AG08396 (cell line): Measurements from ENCODE around the gene RAB11FIP4.

Experiments used
- DNase-seq: peaks from one replicate; pipeline ENCODE4 v3.0.0; 2012; ENCODE audit warnings: low spot score, mixed read lengths

RAB11FIP4 gene

DNA sequence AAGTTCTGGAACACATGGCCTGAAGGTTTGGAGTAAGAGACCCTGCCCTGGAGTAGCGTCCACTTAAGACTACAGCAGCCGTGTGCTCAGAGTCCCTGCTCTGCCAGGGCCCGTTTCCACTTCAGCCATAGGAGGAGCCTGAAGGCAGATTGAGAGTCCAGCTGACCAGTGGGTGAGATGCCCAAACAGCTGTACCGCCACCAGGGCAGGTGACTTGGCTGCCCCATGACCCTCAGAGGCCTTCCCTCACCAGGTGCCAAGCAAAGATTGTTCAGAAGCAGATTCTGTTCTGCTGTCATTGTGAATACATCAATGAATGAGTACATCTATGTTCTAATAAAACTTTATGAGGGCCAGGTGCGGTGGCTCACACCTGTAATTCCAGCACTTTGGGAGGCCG lies 178.8 kb downstream of the RAB11FIP4 start:
- no peak for DNase-seq

DNA sequence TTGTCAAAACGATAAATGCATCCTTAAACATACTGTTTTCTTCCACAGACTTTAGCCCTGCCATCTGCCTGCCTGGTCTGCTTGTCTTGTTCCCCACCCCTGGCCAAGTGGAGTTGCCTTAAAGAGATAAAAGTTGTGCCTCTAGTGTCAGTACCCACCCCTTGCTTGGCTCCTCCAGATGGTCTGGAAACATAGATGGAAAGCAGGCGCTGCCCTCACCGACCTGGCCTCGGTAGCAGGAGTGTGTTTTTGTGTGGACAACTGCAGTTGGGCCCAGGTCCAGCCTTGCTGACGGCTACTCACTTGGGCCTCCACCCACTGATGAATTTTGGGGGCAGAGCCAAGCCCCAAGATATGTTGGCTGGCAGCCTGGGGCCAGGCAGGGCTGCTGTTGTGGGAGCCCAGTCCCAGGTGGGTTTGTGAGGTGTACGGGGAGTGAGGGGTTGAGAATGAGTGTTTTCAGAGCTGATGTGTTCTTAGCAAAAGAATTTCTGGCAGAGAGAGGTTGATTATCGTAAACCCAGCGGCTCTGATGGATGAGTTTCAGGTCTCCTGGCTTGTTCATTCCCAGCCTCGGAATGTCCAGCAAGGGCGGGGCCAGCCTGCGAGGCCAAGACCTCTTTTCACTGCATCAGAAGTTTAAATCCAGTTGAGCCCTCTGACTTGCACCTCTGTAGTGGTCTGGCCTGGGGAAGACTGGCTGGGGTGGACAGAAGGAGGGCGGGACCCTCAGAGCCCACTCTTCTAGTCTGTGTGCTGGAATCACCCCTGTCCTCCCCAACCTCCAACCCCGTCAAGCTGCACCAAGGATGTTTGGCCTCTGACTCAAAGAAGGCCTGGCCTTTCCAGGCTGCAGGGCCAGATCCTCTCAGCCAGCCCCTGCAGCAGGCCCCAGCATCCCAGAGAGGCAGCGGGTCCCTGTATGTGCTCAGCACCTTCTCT lies 179.7 kb downstream of the RAB11FIP4 start:
- DNase-seq, result peak; percentile 87

DNA sequence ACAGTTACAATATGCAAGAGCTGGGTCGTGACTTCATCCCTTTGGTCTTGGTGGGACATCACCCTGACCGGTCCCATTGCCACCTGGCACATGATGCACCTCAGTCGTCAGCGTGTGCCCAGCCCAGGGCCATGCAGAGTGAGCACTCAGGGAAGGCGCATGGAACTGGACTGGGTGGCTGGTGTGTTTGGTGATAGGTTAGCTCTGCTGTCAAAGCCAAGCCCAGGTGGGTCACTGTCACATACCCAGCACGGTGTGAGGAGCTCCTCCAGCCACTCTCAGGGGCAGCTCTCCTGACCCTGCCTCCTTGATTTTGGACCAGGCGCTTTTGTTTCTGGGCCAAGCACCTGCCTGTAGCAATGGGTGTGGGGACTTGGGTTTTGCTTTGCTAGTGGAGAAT lies 180.9 kb downstream of the RAB11FIP4 start:
- no peak for DNase-seq

DNA sequence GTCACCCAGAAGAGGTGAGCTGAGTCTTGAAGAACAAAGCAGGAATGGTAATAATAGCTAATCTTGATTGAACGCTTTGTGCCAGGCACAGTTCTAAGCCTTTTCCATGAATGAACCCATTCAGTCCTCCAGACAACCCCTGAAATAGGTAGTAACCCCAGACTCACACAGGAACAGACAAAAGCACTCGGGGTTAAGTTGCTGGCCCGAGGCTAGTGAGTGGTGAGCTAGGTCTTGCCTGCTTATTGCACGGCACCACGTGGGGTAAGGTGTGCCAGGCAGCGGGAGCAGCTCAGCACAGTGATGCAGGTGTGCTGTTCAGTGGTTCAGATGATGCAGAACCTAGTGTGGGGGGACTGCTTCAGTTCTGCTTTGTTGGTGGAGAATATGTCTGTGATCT lies 181.6 kb downstream of the RAB11FIP4 start:
- DNase-seq, result no peak

DNA sequence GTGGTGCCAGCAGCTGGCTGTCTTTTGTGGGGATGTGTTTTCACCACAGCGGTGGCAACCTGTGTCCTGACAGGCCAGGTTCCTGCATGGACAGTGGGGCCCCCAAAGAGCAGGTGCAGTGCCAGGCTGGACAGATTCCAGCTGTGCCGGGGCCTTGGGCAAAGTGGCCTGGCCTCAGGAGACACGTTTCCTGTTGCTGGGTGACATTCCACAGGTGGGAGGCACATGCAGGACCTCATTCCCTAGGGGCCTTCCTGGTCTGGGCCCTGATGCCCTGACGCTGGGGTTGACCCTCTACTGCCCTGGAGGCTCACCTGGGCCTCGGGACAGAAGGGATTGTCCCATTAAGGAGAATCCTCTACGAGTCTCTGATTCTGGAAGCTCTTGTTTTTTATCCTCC lies 182.4 kb downstream of the RAB11FIP4 start:
- no peak for DNase-seq

DNA sequence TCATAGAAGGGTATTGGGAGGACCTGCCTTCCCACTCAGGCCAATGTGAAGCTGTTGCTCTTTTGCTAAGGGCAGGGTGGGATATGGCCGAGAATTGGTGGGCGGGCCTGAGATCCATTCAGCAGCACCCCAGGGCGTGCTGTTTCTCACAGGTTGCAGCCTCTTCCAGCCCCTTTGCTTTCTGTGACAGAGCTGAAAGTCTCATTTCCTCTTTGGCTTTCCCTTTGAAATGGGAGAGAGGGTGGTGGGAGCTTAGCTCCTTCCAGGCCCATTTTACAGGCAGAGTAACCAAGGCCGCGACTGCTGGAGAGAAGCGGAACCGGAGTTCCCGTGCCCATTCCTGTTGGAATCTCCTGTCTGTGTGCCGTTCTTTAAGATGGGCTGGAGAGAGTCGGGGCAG lies 183.0 kb downstream of the RAB11FIP4 start:
- DNase-seq, result no peak

DNA sequence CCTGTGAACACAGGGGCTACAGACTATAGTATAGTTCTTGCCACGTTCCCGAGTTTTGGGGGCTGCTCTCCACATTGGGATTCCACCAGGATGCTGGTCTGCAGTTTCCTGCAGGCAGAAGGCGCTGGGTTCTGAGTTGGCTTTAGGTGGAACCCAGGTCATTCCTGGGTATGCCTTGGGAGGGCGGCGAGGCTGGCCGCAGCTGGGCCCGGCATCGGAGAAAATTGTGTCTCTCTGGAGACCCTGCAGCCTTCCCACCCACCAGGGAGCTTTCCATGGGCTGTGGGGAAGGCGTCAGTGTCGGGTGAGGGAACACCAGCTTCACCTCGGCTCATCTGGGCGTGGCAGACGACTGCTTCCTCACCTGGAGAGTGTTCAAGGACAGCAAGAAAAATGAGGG lies 183.6 kb downstream of the RAB11FIP4 start:
- no peak for DNase-seq

DNA sequence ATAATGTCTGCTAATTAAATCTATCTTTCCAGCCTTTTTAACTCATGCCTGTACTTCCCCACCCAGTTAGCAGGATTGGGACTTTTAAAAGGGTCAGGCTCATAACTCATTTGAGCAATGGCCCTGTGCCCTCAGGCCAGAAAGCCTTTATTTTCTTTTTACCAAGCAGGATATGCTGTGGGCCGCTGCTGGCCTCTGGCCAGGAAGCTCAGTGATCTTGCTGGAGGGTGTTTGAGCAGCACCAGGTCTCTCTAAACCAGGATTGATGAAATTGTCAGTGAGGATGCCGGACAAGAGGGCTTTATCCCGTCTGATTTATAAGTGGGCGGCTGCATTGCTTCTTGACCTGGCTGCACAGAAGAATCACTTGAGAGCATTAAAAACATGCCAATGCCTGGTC lies 187.8 kb downstream of the RAB11FIP4 start:
- no peak for DNase-seq

DNA sequence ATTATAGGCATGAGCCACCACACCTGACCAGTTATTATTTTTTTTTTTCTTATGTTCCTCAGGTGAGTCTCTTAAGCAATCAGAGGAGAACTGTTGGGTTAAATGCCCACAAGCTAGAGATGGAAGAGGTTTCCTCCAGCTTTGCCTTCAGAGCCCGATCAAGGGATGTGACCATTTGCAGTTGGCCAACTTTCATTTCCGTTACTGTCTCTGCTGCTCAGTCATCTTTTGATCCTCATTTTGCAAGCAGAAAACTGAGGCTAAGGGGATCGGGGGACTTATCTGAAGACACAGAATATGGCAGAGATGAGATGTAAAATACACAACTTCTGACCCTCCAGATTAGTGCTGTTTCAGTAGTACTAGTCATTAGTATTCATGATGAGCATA lies 188.8 kb downstream of the RAB11FIP4 start:
- no peak for DNase-seq

DNA sequence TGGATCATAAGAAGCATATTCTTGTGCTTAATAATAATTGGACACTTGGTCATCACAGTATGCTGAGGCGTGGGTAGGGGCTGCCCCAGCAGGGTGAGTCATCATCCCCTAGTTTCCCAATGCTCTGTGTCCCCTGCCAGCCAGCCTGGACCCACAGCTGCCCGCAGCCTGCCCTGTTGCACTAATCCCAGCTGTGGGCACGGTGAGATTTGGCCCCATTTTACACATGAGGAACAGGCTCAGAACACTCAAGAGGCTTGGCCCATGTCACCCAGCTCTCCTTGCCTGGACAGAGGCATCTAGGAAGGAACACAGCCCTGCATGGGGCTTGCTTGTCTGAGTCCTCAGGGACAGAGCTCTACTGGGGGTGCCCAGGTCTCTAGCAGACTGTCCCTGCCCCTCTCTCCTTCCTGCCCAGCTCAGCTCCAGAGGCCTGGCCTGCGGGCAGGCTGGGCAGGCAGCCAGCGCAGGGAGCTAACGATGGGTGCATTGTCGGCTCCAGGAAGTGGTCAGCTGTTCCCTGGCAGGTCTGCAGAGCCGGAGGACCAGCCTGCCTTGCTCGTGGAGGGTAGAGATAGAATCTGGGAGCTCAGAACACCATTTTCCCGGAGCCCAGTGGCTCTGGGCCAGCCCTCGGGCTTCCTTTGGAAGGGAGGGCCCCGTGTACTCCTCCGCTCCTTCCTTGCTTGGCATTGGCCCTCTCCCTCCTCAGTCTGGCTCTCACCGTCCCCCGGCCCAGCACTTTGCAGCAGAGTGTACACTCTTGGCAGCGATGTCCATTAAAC lies 189.4 kb downstream of the RAB11FIP4 start:
- DNase-seq, result peak; percentile 74

DNA sequence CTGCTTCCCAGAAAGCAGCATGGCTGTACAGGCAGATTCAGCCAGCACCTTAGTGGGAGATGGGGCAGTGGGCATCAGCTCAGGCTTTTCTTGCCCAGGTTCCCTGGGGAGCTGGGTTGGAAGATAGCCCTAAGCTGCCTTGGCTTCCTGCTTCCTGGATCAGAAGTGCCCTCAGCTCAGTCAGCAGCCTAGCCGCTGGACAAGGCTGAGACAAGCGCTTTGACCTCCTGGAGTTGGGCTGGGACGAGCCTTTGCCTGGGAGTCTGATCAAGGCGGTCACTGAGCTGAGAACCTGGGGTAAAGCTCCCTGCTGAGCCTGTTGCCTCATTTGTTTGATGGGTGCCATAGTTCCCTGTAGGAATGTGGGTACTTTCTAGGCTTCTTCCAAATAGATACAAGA lies 190.0 kb downstream of the RAB11FIP4 start:
- no peak for DNase-seq

DNA sequence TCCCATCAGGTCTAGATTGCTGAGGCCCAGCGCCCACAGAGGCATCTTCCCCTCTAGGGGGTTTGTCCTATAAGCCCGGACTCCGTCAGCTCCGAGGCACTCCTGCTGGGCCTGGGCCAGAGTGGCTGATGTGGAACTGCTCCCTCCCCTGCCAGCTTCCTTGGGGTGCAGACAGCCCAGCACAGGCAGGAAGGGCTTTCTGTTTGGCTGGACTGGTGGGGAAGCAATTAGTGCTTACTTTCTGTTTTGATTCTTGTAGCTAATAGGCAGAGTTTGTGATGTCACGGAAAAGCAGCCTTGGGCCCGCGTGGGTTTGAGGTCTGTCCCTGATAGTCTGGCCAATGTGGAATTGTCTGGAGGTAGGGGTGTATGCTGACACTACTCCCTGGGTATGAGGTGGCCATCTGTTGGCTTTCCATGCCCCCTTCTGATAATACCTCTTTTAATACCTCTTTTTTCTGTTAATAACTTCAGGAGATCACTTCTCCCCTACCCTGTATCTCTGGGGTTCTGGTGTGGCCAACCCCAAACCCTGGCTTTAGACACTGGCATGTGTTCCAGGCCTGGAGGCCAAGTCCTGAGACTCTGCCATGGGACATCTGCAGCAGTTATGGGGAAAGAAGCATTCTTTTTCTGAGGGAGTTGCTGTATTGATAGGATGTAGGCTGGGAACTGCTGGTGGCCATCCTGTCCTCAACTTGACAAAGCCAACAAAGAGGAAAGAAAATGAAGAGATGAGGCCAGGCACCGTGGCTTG lies 190.9 kb downstream of the RAB11FIP4 start:
- DNase-seq, result peak; percentile 45

DNA sequence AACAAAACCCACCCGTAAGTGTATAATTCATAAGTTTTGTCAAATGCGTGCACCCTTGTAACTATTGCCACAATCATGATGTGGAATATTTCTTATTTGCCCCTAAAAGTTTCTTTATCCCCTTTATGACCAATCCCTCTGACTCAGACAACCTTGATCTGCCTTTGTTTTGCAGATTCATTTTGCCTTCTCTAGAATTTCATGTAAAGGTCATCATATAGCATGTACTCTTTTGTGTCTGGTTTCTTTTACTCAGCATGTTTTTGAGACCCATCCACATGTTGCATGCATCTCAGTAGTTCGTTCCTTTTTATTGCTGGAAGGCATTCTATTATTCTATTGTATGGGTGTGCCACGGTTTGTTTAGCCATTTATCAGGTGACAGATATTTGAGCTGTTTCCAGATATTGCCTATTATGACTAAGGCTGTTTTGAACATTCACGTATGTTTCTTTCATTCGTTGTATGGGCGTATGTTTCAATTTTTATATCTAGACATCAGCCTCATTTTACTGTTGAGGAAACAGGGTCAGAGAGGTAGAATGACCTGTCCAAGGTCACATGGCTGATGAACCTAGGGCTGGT lies 192.4 kb downstream of the RAB11FIP4 start:
- DNase-seq, result no peak

DNA sequence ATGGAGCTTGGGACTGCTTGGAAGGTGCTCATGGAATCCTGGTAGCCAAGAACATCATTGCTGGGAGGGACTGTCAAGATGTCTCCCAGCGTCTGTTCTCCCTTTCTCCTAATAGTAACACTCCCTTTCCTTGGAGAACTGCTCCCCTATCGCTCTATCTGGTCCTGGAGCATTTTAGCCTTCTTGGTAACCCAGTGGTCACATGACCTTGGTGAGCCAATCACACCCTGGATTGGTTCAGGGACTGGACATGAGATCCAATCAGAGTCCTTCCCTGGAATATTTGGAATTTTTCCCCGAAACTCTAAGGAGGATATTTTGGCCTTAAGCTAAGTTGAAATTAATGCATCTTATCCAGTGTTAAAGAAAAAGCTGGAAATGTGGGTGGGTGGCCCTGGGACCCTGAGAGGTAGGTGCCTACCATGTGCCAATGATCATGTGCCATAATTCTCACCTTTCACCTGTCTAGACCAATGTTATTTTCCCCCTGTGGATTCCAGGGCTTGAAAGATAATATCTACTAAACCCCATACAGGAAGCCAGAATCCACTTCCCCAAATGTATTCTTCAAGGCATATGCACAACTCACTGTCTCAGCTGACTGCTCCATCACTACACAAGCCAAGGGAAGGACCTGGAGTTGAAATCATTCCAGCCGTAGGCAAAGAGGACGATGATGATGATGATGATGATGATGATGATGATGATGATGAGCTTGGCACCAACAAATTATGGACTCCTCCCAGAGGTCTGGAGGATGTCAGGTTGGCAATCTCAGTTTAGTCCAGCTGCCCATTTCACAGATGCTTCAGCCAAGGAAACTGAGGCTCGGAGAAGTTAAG lies 193.2 kb downstream of the RAB11FIP4 start:
- no peak for DNase-seq

DNA sequence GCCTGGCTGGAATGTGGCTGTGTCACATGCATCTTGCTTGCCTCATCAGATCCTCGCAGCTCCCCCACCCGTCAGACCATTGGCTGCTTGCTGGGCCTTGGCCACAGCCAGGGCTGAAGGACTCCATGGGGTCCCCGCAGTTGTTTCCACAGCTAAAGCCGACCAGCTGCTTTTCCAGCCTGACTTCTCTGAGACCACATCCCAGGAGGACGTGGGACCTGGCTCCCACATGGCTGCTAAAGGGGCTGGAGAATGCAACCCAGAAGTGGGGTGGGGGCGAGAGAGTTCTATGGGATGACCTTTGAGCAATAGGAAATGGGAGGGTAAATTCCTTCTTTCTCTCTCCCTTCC lies 193.8 kb downstream of the RAB11FIP4 start:
- DNase-seq, result no peak

DNA sequence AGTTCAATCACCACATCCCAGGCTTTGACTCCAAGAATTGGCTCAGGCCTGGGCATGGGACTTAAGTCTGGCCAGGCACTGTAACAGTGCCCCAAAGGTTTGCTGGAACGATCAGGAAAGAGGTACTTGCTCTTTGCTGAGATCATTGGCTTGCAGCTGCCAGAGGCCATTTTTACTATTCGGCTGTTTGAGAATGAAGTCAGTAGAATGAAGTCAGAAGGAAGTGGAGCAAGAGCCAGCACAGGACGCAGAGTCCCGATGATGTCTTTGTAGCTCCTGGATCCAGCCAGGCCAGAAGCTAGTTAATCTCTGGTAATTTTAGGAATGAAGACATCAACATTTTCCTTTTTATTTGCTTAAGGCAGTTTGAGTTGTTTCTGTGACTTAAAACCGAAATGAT lies 195.5 kb downstream of the RAB11FIP4 start:
- no peak for DNase-seq

DNA sequence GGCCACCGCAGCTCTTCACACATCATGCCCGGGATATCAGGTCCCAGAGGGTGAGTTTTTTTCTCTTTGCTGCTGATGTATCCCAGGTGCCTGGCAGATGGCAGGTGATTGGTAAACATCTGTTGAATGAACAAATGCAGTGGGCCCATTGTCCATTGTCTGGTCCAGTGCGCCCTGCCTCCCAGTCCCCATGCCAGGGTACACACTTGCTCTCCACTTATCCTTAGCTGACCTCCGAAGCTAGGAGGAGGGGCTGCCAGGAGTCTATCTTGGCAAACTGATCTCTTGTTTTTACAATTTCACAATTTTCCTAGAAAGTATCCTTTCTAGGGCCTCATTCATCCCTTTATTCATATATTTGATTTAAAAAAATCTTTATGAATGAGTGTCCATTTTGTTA lies 196.0 kb downstream of the RAB11FIP4 start:
- no peak for DNase-seq
